Rectal smooth muscle tissue (tissue), 1 donor: ENCODE data around the gene ZNF512.
"Not testable (repeated sequence)": the region's sequence is repeated elsewhere in the genome, so short reads cannot be mapped to it uniquely, and the experiment has no call there.

ENCODE experiments used
- H3K27ac ChIP-seq: one replicate; pipeline ENCODE4 v1.7.0; 2013; ENCODE audit warnings: low read depth, low read length, inconsistent platforms
- H3K27me3 ChIP-seq: one replicate; pipeline ENCODE4 v1.7.0; 2013; ENCODE audit warnings: low read length; ENCODE audit not compliant: control insufficient read depth, insufficient read depth
- H3K36me3 ChIP-seq: one replicate; pipeline ENCODE4 v1.7.0; 2013; ENCODE audit warnings: low read length; ENCODE audit not compliant: control insufficient read depth, insufficient read depth
- H3K4me1 ChIP-seq: one replicate; pipeline ENCODE4 v1.7.0; 2013; ENCODE audit warnings: low read length; ENCODE audit not compliant: control insufficient read depth, insufficient read depth
- H3K4me3 ChIP-seq: one replicate; pipeline ENCODE4 v1.7.0; 2013; ENCODE audit warnings: low read length
- H3K9ac ChIP-seq: one replicate; pipeline ENCODE4 v1.7.0; 2013; ENCODE audit warnings: low read length

Gene ZNF512

GRCh38 chr2:27626921-27627320, 44.1 kb downstream of the ZNF512 start:
- H3K27ac ChIP-seq, H3K4me1 ChIP-seq, H3K4me3 ChIP-seq, H3K27me3 ChIP-seq, H3K36me3 ChIP-seq, H3K9ac ChIP-seq: not testable (repeated sequence)

GRCh38 chr2:27627963-27628766, 45.3 kb downstream of the ZNF512 start:
- H3K4me1 ChIP-seq = peaks cover 5% of the 10 kb centered on the region
- peak overlapping the region; percentile 97 for H3K4me3 ChIP-seq
- H3K27ac ChIP-seq = peak overlapping the region; percentile 59

GRCh38 chr2:27628767-27629709, 46.2 kb downstream of the ZNF512 start, which contains the start of the genes CCDC121 and GPN1:
Gene CCDC121 (minus strand): TSS chr2:27629012. CDS start chr2:27627799, 1,213 bp downstream.
Gene GPN1 (plus strand): TSS chr2:27629050. CDS start chr2:27629059, 9 bp downstream.
- Histone ChIP-seq H3K4me1 (peaks cover 5% of the 10 kb centered on the region), H3K27me3 (no peaks in the 10 kb centered on the region), H3K36me3 (peaks cover 7% of the 10 kb centered on the region), H3K4me3 (peak within 1 kb of the TSS; percentile 97), H3K9ac (peak within 1 kb of the TSS; percentile 85), H3K27ac (peak within 1 kb of the TSS; percentile 59)

More at GRCh38 chr2:27627963-27628766, 45.3 kb downstream of the ZNF512 start:
- H3K9ac ChIP-seq = peak overlapping the region; percentile 66
- no peaks in the 10 kb centered on the region for H3K27me3 ChIP-seq
- H3K36me3 ChIP-seq = peaks cover 7% of the 10 kb centered on the region

- H3K4me1 ChIP-seq, H3K9ac ChIP-seq, H3K27me3 ChIP-seq, H3K4me3 ChIP-seq, H3K36me3 ChIP-seq, H3K27ac ChIP-seq: not testable (repeated sequence)
These were observed 47.4 kb downstream of the ZNF512 start for GRCh38 chr2:27630257-27630656.

- Histone ChIP-seq H3K27ac (no peak overlapping the region), H3K4me3 (no peak overlapping the region), H3K9ac (no peak overlapping the region), H3K36me3 (peaks cover 18% of the 10 kb centered on the region), H3K4me1 (no peaks in the 10 kb centered on the region), H3K27me3 (no peaks in the 10 kb centered on the region)
These were observed 51.4 kb downstream of the ZNF512 start for GRCh38 chr2:27634291-27634690.

GRCh38 chr2:27636766-27637165, 53.9 kb downstream of the ZNF512 start:
- Histone ChIP-seq H3K36me3 (peaks cover 17% of the 10 kb centered on the region), H3K4me1 (no peaks in the 10 kb centered on the region), H3K4me3 (no peak overlapping the region), H3K9ac (no peak overlapping the region), H3K27me3 (no peaks in the 10 kb centered on the region), H3K27ac (no peak overlapping the region)

GRCh38 chr2:27638037-27638637, 55.3 kb downstream of the ZNF512 start:
- Histone ChIP-seq H3K27me3 (no peaks in the 10 kb centered on the region), H3K27ac (no peak overlapping the region), H3K9ac (no peak overlapping the region), H3K4me3 (no peak overlapping the region), H3K36me3 (peaks cover 20% of the 10 kb centered on the region), H3K4me1 (no peaks in the 10 kb centered on the region)

- Histone ChIP-seq H3K36me3 (peaks cover 20% of the 10 kb centered on the region), H3K4me1 (no peaks in the 10 kb centered on the region), H3K27ac (no peak overlapping the region), H3K9ac (no peak overlapping the region), H3K4me3 (no peak overlapping the region), H3K27me3 (no peaks in the 10 kb centered on the region)
These were observed 55.9 kb downstream of the ZNF512 start for GRCh38 chr2:27638709-27639108.

- H3K36me3 ChIP-seq = peaks cover 16% of the 10 kb centered on the region
These were observed 57.9 kb downstream of the ZNF512 start for GRCh38 chr2:27640722-27641245.

GRCh38 chr2:27645197-27645596, 62.4 kb downstream of the ZNF512 start:
- H3K36me3 ChIP-seq = peaks cover 29% of the 10 kb centered on the region
- no peak overlapping the region for H3K9ac ChIP-seq
- H3K27me3 ChIP-seq = no peaks in the 10 kb centered on the region
- no peaks in the 10 kb centered on the region for H3K4me1 ChIP-seq
- H3K4me3 ChIP-seq = no peak overlapping the region
- H3K27ac ChIP-seq = no peak overlapping the region

More at GRCh38 chr2:27640722-27641245, 57.9 kb downstream of the ZNF512 start:
- Histone ChIP-seq H3K27ac (no peak overlapping the region), H3K27me3 (no peaks in the 10 kb centered on the region), H3K9ac (no peak overlapping the region), H3K4me1 (no peaks in the 10 kb centered on the region), H3K4me3 (no peak overlapping the region)

- Histone ChIP-seq H3K36me3 (peaks cover 34% of the 10 kb centered on the region), H3K9ac (no peak overlapping the region), H3K4me1 (no peaks in the 10 kb centered on the region)
These were observed 64.4 kb downstream of the ZNF512 start for GRCh38 chr2:27647289-27647688.

GRCh38 chr2:27647737-27648136, 64.9 kb downstream of the ZNF512 start:
- no peaks in the 10 kb centered on the region for H3K27me3 ChIP-seq
- no peak overlapping the region for H3K9ac ChIP-seq
- H3K4me1 ChIP-seq = no peaks in the 10 kb centered on the region
- H3K27ac ChIP-seq = no peak overlapping the region
- no peak overlapping the region for H3K4me3 ChIP-seq
- H3K36me3 ChIP-seq = peaks cover 39% of the 10 kb centered on the region

More at GRCh38 chr2:27647289-27647688, 64.4 kb downstream of the ZNF512 start:
- no peaks in the 10 kb centered on the region for H3K27me3 ChIP-seq
- H3K27ac ChIP-seq = no peak overlapping the region
- H3K4me3 ChIP-seq = no peak overlapping the region
